Thymus (tissue), 2 donors: Measurements from ENCODE around the gene ZNF710. TPM values are rescaled to one million over a fixed set of nuclear protein-coding genes. Genes with fewer than 3 reads are reported as not detected.

ENCODE experiments used
- polyA plus RNA-seq: library from polyadenylated mRNA; stranded (reverse); fragments of 200-250 nt; gene quantifications from one replicate; pipeline ENCODE4 v1.2.3, GENCODE V29; 2013
- total RNA-seq: library from RNA; stranded (reverse); fragments of 120-200 nt; gene quantifications from one replicate; pipeline ENCODE4 v1.2.4, GENCODE V29; 2013
- donor health status: healthy.

Gene ZNF710
- total and polyA plus RNA-seq, 2 donors, result 12.5 to 21.9 TPM

Other genes starting within 250 kb of the ZNF710 start
- 0.19 TPM for gene MESP2, start 225.0 kb upstream of the ZNF710 start, total RNA-seq
- gene MESP2, start 225.0 kb upstream of the ZNF710 start, polyA plus RNA-seq, result 0.16 TPM
- 6.9 TPM for gene ANPEP, start 186.5 kb upstream of the ZNF710 start, total RNA-seq
- gene ANPEP, start 186.5 kb upstream of the ZNF710 start, polyA plus RNA-seq, result 12.5 TPM
- 30.3 TPM for gene AP3S2, start 107.3 kb upstream of the ZNF710 start, total RNA-seq
- 12.2 TPM for gene AP3S2, start 107.3 kb upstream of the ZNF710 start, polyA plus RNA-seq
- 2.7 TPM for gene ARPIN, start 88.4 kb upstream of the ZNF710 start, total RNA-seq
- gene ARPIN, start 88.4 kb upstream of the ZNF710 start, polyA plus RNA-seq, result 7.8 TPM
- 207 TPM for gene IDH2, start 101.1 kb downstream of the ZNF710 start, total RNA-seq
- gene IDH2, start 101.1 kb downstream of the ZNF710 start, polyA plus RNA-seq, result 68.7 TPM
- 6.5 TPM for gene SEMA4B, start 200.0 kb downstream of the ZNF710 start, total RNA-seq
- 32.8 TPM for gene SEMA4B, start 200.0 kb downstream of the ZNF710 start, polyA plus RNA-seq
- 43.7 TPM for gene CIB1, start 232.6 kb downstream of the ZNF710 start, total RNA-seq
- 169 TPM for gene CIB1, start 232.6 kb downstream of the ZNF710 start, polyA plus RNA-seq
- gene GDPGP1, start 232.9 kb downstream of the ZNF710 start, total RNA-seq, result 2.5 TPM
- 5.0 TPM for gene GDPGP1, start 232.9 kb downstream of the ZNF710 start, polyA plus RNA-seq
- gene TTLL13, start 248.2 kb downstream of the ZNF710 start, total RNA-seq, result 0.14 TPM
- gene TTLL13, start 248.2 kb downstream of the ZNF710 start, polyA plus RNA-seq, result 0.32 TPM